SIG-M5 (cell line): ENCODE data around the gene SCN1B.
"Not testable (repeated sequence)": the region's sequence is repeated elsewhere in the genome, so short reads cannot be mapped to it uniquely, and the experiment has no call there.

ENCODE experiments used
- DNase-seq: peaks from one replicate; lab custom pipeline; 2025; lab: John Stamatoyannopoulos, UW

The SCN1B gene

DNA sequence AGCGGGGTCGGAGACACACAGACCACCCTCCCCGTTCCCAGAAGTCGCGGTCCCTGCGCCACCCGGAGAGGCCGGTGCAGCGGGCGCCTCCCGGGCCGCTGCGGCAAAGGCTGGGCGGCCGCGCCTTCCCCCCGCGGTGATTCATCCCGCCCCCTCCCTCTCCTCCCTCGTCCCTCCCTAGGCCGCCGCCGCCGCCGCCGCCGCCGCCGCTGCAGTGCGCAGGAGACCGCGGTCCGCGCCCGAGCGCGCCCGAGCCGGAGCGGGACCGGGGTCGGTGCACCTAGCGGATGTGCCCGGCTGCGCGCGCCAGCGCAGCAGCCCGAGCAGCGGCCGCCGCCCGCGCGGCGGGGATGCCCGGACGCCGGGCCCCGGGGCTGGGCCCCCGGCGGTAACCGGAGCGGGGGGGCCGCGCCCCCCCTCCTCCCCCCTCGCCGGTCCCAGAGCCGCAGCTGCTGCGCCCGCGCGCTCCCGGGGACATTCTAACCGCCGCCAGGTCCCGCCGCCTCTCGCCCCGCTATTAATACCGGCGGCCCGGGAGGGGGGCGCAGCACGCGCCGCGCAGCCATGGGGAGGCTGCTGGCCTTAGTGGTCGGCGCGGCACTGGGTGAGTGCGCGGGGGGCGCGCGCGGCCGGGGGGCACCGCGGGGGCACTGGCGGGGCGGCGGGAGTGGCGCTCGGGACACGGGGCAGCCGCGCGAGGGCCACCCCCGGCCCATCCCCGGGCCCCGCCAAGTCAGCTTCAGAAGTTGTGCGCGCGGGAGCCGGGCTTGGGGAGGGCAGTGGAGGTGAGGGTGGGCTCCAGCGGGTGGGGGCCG is at the start of gene SCN1B:
Gene SCN1B, plus strand, starts transcription at position 214 of the 815 bp plus-strand sequence. Its CDS starts 351 bp downstream, at position 565.
- DNase-seq: no peak

DNA sequence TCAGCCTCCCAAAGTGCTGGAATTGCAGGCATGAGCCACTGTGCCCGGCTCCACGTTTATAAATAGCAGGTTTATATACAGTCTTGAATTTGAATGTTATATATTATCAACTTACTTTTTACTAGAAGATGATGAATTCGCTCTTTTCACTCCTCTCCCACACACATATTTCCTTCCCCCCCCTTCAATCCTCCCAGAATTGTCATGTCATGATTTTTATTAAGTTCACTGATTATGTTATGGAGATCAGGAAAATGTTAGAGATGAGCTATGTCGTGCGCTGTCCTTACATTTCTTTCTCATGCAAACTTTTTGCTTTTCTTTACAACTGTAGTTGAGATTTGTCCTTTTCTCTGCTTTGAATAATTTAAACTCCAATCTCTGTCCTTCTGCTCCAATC is 48.0 kb upstream of the SCN1B start:
- DNase-seq: no peak

DNA sequence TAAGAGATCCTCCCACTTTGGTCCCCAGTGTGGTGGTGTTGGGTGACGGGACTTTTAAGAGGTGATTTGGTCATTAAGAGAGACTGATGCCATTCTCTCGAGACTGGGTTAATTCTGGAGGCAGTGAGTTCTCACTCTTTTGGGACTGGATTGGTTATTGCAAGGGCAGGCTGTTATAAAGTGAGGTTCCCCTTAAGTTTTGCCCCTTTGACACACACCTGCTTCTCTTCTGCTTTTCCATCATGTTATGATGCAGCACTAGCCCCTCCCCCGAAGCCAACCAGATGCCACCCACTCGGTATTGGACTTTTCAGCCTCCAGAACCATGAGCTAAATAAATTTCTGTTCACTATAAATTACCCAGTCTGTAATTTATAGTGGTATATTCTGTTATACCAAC is 46.5 kb upstream of the SCN1B start:
- no peak for DNase-seq

DNA sequence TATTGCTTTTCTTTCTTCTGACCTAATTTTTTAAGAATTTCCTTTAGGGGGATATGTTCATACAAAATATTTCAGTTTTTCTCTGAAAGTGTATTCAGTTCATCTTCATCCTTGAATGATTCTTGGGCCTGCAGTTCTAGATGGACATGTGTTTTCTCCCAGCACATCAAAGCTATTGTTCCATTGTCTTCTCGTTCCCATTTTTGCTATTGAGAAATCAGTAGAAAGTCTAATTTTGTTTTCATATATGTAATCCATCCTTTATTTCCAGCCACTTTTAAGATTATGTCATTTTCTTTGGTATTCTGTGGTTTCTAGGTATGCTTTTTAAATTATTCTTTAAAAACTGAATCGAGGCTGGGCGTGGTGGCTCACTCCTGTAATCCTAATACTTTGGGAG is 46.0 kb upstream of the SCN1B start:
- DNase-seq: no peak

DNA sequence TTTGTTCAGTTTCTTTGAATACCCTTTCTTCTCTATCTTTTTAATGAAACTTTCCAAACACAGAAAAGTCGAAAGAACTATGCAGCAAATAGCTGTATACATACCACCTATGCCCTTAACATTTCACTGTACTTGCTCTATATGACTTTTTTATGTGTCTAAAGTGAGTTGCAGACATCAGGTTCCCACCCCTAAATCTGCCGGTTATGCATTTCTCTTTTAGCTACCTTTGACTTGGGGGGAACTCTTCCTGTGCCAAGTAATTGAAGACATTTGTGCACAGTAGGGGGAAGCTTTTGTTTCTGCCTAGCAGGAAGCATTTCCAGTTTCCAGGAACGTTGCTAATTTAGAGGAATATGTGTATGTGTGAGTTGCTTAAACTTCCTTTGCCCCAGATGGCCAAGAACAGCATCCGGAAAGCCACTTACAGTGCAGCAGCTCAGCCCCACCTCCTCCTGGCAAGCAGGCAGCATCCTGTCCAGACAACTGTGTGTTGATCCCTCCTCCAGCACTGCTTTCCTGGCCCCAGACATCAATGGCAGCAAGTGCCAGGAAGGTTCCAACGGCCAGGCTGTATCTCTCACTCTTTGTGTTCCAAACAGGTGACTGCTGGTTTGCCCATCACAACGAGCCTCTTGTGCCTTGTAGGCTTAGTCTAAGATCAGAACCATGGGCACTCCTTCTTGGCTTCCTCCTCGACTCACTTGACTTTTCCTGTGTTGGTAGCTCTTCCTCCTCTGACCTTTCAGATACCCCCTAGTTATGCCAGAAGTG is 44.8 kb upstream of the SCN1B start:
- no peak for DNase-seq

DNA sequence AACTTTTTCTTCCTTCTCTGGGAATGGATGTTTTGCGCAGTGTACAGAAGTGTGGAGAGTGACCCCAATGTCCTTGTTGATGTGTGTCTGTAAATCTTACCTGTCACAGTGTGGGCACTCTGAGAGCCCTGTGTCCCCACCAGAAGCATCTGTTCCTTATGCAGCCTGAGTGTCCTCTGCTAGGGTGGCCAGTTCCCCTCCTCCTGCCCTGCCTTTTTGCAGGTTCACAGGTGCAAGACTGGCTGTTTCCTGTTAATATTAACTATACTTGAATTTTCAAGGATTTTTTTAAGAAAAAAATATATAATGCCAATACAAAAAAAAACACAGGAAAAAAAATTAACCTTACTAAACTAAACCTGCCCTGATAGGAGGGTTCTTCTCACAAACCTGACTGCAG is 42.2 kb upstream of the SCN1B start:
- no peak for DNase-seq

DNA sequence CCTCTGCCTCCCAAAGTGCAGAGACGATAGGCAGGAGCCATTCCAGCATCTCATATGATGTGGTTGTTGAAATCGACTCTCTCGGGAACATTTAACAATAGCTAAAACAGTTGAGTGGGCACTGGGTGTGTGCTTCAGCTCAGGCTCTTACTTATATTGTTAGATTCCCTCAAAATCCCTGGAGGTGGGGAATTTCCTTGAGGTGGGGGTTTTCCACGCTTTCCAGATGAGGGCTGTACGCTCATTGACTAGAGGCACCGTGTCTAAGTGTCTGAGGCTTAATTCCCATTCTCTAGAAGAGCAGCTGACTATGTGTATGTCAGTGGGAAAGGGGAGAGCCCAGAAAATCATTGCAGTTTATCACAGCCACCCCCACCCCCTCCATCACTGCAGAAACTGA is 41.0 kb upstream of the SCN1B start:
- DNase-seq: no peak

DNA sequence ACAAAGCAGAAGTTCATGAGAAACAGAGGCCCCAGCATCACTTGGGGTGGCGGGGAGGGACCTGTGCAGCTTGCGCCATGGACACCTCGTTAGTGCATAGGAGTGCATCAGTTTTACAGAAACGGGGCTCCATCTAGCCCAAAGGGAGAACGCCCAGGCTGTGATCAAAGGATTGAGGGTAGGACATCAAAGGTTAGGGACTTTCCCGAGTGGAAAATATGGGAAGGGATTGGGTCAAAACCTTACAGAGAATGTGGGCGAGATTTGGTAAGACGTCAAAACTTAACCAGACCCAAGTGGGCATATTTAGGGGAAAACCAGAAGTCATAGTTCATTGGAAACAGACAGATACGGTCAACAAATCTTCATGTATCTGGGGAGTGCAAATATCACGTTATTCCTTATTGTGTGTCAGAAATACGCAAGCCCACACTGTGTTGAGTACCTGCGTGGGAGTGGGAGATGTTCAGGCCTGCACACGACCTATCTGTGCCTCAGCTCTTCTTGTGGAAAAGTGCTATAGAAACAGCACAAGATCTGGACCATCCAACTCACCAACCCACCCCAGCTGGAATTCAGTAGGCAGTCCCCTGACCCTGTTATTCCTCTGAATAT is 39.6 kb upstream of the SCN1B start:
- DNase-seq: no peak

DNA sequence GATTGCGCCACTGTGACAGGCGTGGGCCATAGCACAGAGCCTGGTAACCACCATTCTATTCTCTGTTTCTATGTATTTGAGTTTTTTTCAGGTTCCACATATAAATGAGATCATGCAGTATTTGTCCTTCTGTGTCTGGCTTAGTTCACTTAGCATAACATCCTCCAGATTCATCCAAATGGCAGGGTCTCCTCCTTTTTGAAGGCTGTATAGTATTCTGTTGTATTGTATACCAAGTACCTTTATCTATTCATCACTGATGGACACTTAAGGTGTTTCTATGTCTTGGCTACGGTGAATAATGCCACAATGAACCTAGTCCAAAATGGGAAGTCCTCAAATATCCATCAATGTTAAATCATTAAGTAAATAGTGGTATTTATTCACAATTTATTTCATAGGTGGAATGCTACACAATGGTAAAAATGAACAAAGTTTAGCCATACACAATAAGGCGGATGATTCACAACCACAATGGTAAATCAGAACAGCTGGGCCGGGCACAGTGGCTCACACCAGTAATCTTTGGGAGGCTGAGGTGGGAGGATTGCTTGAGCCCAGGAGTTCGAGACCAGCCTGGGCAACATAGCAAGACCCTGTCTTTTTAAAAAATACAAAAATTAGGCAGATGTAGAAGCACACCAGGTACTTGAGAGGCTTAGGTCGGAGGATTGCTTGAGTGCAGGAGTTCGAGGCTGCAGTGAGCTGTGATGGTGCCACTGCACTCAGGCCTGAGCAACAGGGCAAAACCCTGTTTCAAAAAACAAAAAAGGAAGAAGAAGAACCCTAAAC is 38.5 kb upstream of the SCN1B start:
- DNase-seq: no peak

DNA sequence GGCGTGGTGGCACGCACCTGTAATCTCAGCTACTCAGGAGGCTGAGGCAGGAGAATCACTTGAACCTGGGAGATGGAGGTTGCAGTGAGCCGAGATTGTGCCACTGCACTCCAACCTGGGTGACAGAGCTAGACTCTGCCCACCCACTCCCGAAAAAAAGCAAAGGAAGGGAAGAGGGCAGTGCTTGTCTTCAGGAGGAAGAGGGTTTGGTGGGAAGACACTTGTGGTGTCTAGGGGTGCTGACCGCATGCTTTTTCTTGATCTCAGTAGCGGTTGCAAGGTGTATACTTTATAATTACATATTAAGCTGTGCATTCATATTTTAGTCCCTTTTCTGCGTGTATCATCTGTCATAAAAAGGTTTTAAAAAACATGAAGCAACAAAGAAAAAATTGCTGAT is 37.7 kb upstream of the SCN1B start:
- DNase-seq: not testable (repeated sequence)

DNA sequence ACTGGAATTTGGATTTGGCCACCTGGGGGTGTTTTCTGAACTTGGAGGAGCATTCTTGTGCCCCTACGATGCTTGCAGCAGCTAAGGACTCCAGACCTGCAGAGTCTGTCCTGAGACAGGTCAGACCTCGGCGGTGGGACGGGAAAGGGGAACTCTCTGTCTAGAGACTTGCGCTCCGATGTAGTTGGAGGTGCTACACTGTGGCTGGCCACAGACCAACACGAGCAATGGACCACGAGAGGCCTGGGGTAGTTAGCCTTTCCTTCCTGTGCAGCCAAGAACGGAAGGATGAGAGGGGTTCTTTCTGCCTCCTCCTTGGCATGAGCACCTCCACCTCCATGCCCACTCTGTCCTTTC is 36.0 kb upstream of the SCN1B start:
- no peak for DNase-seq

DNA sequence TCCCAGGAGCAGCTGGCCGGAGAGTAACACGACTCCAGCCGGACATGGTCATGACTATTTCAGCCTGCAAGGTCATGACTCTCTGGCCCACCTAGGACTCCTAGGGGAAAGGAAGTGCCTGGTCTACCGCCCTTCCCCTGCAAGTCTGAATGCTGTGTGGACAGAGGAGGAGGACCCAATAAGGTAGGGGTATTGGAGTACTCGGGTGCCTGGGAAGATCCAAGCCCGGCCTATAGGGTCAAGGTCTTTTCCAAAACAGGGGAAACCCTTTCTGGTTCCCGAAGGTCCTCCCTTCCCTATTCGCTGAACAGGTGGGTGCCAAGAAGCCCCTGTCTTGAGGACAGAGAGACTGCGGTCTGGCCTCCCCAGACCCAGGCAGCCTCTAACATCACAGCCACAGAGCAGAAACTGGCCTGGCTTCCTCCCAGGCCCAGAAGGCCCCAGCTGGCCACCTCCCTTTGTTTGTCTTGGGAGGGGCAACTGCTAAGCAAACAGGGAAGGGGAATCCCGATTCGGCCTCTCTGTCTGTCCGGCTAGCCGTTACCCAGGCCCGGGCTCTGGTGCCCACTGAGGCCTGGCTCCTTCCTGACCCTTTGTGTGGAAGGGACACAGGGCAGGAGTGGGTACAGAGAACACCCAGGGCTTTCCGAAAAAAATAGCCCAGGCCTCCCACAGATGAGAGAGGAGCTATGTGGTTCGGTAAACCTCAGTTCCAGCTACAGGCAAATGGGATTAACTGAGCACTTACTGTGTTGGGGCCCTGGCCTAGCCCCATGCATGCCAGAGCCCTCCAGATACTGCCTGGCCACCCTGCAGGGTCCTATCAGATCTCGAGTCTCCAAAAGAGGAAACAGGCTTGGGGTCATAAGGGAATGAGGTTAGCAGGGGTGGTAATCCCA is 35.4 kb upstream of the SCN1B start:
- DNase-seq: no peak

DNA sequence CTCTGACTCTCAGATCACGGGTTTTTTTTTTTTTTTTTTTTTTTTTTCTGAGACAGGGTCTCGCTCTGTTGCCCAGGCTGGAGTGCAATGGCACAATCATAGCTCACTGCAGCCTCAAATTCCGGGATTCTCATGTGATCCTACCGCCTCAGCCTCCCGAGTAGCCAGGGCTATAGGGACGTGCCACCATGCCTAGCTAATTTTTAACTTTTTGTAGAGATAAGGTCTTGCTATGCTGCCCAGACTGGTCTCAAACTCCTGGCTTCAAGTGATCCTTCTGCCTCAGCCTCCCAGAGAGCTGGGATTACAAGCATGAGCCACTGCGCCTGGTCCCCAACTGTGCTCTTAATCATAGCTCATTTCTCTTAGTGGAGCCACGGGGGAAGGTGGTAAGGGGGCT is 34.7 kb upstream of the SCN1B start:
- no peak for DNase-seq

DNA sequence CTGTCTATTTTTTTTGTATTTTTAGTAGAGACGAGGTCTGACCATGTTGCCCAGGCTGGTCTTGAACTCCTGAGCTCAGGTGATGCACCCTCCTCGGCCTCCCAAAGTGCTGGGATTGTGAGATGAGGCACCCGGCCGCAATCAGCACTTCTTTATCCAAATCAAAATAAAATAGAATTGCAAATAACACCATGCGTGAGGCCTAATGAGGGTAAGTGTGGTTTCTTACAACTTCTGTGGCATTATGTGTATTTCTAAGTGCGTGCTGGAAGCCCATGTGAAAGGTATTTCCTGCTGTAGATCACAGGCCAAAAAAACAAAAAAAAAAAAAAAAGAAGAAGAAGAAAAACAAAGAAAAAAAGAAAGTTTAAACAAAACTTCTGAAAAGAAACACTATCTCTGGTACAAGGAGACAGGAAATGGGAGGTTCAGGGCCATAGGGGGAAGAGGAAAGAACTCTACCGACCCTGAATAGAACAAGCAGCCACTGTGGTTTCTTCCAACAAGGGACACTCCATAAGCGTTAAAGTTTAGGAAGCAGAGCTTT is 33.1 kb upstream of the SCN1B start:
- no peak for DNase-seq

DNA sequence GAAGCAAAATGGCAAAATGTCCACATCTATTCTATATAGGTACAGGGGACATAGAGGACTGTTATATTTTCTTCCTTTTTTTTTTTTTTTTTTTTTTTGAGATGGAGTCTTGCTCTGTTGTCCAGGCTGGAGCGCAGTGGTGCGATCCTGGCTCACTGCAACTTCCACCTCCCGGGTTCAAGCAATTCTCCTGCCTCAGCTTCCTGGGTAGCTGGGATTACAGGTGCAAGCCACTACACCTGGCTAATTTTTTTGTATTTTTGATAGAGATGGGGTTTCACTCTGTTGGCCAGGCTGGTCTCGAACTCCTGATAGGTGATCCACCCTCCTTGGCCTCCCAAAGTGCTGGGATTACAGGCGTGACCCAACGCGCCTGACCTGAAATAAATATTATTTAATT is 32.0 kb upstream of the SCN1B start:
- DNase-seq: not testable (repeated sequence)

DNA sequence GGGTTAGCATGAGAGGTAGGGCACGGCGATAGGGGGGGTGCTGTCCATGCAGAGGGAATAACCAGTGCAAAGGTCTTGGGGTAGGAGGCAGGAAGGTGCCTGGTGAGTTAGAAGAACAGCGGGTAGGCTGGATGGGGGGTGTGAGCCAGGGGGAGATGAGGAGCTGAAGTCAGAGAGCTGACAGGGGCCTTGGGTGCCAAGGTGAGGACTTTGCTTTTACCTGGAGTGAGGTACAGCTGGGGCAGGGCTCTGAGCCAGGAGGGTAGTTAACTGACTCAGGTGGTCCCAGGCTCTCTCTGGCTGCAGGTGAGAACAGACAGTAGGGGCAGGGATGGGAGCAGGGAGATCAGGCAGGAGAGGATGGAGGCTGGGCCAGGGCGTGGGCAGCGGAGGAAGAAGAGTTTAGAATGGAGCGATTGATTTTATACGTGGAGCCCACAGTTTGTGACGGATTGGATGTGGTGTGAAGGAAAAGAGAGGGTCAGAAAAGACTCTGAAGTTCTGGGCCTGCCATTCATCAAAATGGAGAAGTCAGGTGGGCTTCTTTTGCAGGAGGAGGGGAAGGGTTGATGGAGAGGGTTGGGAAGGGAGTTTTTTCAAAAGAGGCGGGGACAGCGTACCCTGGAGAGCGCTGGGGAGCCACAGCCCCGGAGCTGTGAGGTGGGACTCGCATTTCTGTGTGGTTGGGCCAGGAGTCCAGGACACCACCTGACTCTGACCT is 31.3 kb upstream of the SCN1B start:
- no peak for DNase-seq

DNA sequence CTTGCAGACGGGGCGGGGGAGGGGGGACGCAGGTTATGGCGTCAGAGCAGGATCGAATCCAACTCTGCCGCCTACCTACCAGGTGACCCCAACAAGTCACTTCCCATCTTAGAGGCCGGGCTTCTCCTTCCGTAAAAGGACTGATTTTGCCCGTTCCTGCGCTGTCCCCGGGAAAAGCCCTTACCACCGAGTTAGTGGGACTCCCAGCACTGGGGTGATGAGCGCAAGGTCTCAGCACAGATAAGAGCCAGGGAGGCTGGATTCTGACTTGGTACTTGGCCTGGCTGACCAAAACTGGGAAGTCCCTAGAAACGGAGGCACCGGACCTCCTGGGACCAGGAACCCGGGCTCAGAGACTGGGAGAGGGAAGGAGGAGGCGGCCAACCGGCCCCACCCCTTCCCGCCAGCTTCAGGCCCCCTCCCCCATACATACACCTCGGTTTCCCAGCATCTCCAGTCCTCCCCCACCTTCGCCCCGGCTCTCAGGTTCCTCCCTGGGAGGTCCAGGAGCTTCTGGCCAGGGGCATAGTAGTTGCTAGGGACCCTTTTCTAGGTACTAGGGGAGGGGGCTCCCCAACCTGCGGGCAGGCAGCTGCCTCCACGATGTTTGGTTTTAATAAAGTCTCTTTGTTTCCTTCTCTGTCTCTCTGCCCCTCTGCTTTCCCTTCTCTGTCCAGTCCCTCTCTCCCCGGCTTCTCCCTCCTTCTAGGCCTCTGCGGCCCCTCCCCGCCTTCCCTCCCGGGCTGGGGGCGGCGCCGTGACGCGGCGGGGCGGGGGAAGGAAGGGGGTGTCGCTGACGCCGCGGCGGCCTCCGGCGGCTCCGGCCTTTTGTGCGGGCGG is 30.6 kb upstream of the SCN1B start, which contains the start of gene GRAMD1A:
Gene GRAMD1A, plus strand, starts transcription at position 826 of the 840 bp plus-strand sequence. CDS start 156 bp downstream, outside the sequence.
- no peak for DNase-seq

DNA sequence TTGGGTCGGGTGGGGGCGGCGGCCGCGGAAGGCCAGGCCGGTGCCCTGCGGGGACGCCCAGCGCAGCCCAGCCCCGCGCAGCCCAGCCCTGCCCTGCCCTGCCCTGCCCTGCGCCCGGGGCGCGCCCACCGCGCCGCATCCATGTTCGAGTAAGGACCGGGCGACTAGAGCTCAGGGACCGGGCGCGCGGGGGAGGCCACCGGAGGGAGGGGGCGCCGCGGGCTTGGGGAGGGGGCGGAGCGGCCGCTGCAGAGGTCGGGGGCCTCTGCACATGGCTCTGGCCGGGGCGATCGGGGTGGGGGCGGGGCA is 30.0 kb upstream of the SCN1B start:
- DNase-seq: no peak
